Progenitor cell of endocrine pancreas (in vitro differentiated cells): ENCODE measurements around the gene EPHB3. TPM values are rescaled to one million over a fixed set of nuclear protein-coding genes. Genes with fewer than 3 reads are reported as not detected.

Experiments used
- DNase-seq: peaks from one replicate; pipeline ENCODE4 v3.0.0; 2021; ENCODE audit warnings: low spot score; ENCODE audit not compliant: unreplicated experiment
- H3K27ac Mint-ChIP-seq: 2 replicates; pipeline ENCODE4 v1.8.0; 2021; ENCODE audit warnings: mild to moderate bottlenecking, moderate library complexity, mixed read lengths
- H3K27me3 Mint-ChIP-seq: 2 replicates; pipeline ENCODE4 v1.8.0; 2021; ENCODE audit warnings: mixed read lengths
- H3K36me3 Mint-ChIP-seq: 2 replicates; pipeline ENCODE4 v1.8.0; 2022; ENCODE audit warnings: mixed read lengths; ENCODE audit not compliant: insufficient read depth
- H3K4me1 Mint-ChIP-seq: 2 replicates; pipeline ENCODE4 v1.8.0; 2021; ENCODE audit warnings: low read depth, mixed read lengths
- H3K4me3 Mint-ChIP-seq: 2 replicates; pipeline ENCODE4 v1.8.0; 2021; ENCODE audit warnings: low read depth, mild to moderate bottlenecking, moderate library complexity, mixed read lengths
- H3K9me3 Mint-ChIP-seq: 2 replicates; pipeline ENCODE4 v1.8.0; 2021; ENCODE audit warnings: low read depth, mixed read lengths
- CTCF ChIP-seq: fragments of 200-600 bp; sonication (generic); IDR thresholded peaks from one replicate; pipeline ENCODE4 v1.5.0; 2021; ENCODE audit warnings: antibody characterized with exemption, mild to moderate bottlenecking; ENCODE audit not compliant: unreplicated experiment
- total RNA-seq: library from RNA; stranded (reverse); gene quantifications from 2 replicates; pipeline ENCODE4 v1.2.1, GENCODE V29; 2021

Gene EPHB3
- total RNA-seq, 1 donor from 2014 or later = 11.7 TPM

GRCh38 chr3:184582646-184583577 lies 21.3 kb downstream of the EPHB3 start:
- DNase-seq = no peak
- Mint-ChIP-seq H3K27ac (peak overlapping the region; percentile 89), H3K36me3 (peaks cover 10% of the 10 kb centered on the region), H3K27me3 (peaks cover 24% of the 10 kb centered on the region), H3K4me3 (peak overlapping the region; percentile 73), H3K4me1 (peaks cover 28% of the 10 kb centered on the region), H3K9me3 (no peaks in the 10 kb centered on the region)
- TF ChIP-seq CTCF = no peak

- peaks cover 10% of the 10 kb centered on the region for H3K36me3 Mint-ChIP-seq
- H3K27me3 Mint-ChIP-seq = peaks cover 24% of the 10 kb centered on the region
- no peaks in the 10 kb centered on the region for H3K9me3 Mint-ChIP-seq
- H3K4me1 Mint-ChIP-seq = peaks cover 20% of the 10 kb centered on the region
- H3K27ac Mint-ChIP-seq = no peak overlapping the region
- TF ChIP-seq CTCF = peak; percentile 56
- H3K4me3 Mint-ChIP-seq = peak overlapping the region; percentile 22
- no peak for DNase-seq
Observed at GRCh38 chr3:184583578-184584451, 22.2 kb downstream of the EPHB3 start.

- H3K27ac Mint-ChIP-seq = no peak overlapping the region
- H3K36me3 Mint-ChIP-seq = peaks cover 5% of the 10 kb centered on the region
- peaks cover 14% of the 10 kb centered on the region for H3K4me1 Mint-ChIP-seq
- H3K9me3 Mint-ChIP-seq = no peaks in the 10 kb centered on the region
- H3K4me3 Mint-ChIP-seq = peak overlapping the region; percentile 22
- DNase-seq = no peak
- H3K27me3 Mint-ChIP-seq = peaks cover 22% of the 10 kb centered on the region
- no peak for TF ChIP-seq CTCF
Observed at GRCh38 chr3:184584464-184584891, 22.9 kb downstream of the EPHB3 start.

- Mint-ChIP-seq H3K27me3 (peaks cover 22% of the 10 kb centered on the region), H3K36me3 (peaks cover 3% of the 10 kb centered on the region), H3K4me1 (peaks cover 14% of the 10 kb centered on the region), H3K9me3 (no peaks in the 10 kb centered on the region), H3K4me3 (no peak overlapping the region), H3K27ac (no peak overlapping the region)
- DNase-seq = no peak
- no peak for TF ChIP-seq CTCF
Observed at GRCh38 chr3:184585545-184585944, 24.0 kb downstream of the EPHB3 start.

- DNase-seq = no peak
- peaks cover 14% of the 10 kb centered on the region for H3K4me1 Mint-ChIP-seq
- peaks cover 25% of the 10 kb centered on the region for H3K27me3 Mint-ChIP-seq
- H3K36me3 Mint-ChIP-seq = no peaks in the 10 kb centered on the region
- no peak overlapping the region for H3K27ac Mint-ChIP-seq
- no peak for TF ChIP-seq CTCF
- H3K9me3 Mint-ChIP-seq = no peaks in the 10 kb centered on the region
- no peak overlapping the region for H3K4me3 Mint-ChIP-seq
Observed at GRCh38 chr3:184586851-184587250, 25.3 kb downstream of the EPHB3 start.
